SK-N-MC (cell line): ENCODE data around the gene KDSR.

Experiments
- EZH2 ChIP-seq: fragments of 200-600 bp; sonication (generic); IDR thresholded peaks from one replicate; pipeline ENCODE4 v1.6.1; 2017; ENCODE audit warnings: antibody characterized with exemption
- FOXP2 ChIP-seq: optimal IDR thresholded peaks from 2 replicates; pipeline ENCODE3; 2011; ENCODE audit warnings: mild to moderate bottlenecking, moderate library complexity; ENCODE audit not compliant: insufficient read depth; ENCODE audit errors: extremely low read length, control extremely low read depth
- POLR2AphosphoS5 ChIP-seq: IDR thresholded peaks from 2 replicates; pipeline ENCODE4 v1.6.1; 2012; ENCODE audit warnings: mild to moderate bottlenecking, low read depth, low read length, borderline replicate concordance

DNA sequence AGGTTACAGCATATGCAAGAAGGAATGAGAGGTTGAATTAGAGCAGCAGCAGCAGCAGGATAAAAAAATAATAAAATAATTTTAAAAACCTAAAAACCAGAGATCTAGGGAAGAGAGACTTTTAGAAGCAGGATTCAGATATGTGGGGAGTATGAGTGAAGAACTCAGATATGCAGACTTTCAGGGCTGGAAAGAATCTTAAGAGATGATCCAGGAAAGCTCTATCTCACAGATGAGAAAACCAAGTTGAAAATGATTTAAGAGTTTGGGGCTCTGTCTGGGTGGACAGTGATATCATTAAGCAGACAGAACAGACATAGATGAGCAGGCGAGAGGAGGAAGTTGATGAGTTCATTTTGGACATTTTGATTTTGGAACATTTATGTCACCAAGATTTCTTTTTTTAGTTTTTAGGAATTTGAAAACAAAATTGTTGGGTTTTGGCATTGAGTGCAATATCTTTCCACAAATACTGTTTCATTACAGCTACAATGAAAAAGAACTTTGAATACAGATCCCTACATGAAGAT is 79.2 kb downstream of the KDSR start:
- TF ChIP-seq POLR2AphosphoS5 (no peak), FOXP2 (no peak), EZH2 (no peak)
